ENCODE measurements around the gene MXD4. TPM values are rescaled to one million over a fixed set of nuclear protein-coding genes. Genes with fewer than 3 reads are reported as not detected.

Gene MXD4
- polyA plus RNA-seq, 4 donors, result 24.0 to 46.7 (median 32.7) TPM

DNA sequence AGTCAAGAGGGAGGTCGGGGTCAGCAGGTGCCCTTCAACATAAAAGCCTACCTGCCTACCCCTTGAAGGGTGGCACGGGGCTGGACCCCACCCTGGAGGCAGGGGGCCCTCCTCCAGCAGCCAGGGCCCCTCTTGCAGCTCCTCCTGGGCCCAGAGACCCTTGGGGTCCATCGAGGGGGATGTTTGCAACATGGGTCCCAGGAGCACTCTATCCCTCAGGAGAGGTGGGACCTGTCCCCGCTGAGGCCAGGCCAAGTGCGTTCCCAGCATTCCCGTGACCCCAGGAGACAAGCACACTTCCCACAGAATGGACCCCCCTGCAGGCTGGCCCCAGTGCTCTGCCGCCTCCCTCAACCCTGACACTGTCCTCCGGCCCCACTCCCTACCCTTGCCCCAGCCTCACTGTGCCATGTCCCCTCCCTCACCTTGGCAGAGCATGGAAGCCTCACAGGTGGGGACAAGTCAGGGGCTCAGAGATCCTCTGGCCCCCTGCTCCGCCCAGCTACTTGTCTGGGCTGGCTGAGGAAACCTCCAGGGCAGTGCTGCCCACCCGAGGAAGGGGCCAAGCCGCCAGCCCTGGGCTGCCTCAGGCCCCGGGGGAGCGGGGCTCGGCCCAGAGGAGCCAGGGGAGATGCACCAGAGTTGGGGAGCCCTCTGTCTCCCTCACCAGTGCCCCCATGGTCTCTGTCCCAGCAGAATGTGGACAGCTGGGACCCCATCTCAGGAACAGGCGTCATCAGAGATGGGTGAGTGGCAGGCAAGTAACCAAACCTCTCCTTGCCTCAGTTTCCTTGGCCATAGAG is 2.2 kb downstream of the MXD4 start:
- peaks cover 1 to 32% (median 10%) of the 10 kb centered on the region in 3 donors for H3K4me1 ChIP-seq (ENCODE audit: control insufficient read depth in 3 of 3, insufficient read depth in 2 of 3, low read depth in 1 of 3, low read length in 2 of 3)
- 77 to 81% (median 80%) methylated on average over 14 to 15 of the region's 15 CpGs for WGBS, 3 donors
- DNase-seq, result no peak

DNA sequence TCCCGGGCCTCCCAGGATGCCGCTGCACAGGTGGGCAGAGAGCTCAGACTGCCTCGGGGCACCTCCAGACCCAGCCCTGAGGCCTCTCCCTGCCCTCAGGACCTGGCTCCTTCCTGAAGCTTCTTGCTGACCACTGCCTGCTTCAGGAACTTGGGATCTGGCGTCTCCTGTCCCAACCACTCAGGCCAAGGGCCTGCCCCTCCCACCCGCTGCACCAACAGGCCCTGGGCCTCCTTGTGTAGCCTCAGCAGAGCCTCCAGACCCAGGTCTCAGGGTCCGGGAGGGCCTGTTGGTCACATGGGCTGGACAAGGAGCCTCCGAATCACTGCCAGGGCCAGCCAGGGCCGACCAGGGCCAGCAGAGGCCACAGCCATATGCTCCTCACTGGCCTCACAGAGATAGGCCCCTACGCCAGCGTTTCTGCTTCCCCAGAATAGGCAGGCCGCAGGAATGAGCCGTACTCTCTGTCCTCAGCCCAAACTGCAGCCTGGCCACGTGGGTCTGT is 2.8 kb downstream of the MXD4 start:
- Histone ChIP-seq H3K9me3 (ENCODE audit: control insufficient read depth in 2 of 2, insufficient read depth in 1 of 2, low read depth in 1 of 2, low read length in 1 of 2) (no peaks in the 10 kb centered on the region), H3K27me3 (ENCODE audit: control insufficient read depth in 3 of 3, insufficient read depth in 3 of 3, low read length in 3 of 3) (no peaks in the 10 kb centered on the region), H3K36me3 (ENCODE audit: control insufficient read depth in 3 of 3, insufficient read depth in 2 of 3, low read depth in 1 of 3, low read length in 3 of 3) (peaks cover 2 to 66% (median 3%) of the 10 kb centered on the region in 3 donors), H3K27ac (ENCODE audit: low read depth in 1 of 3, low read length in 2 of 3) (no peak overlapping the region), H3K4me3 (ENCODE audit: low read depth in 1 of 3, low read length in 3 of 3) (no peak overlapping the region), H3K4me1 (ENCODE audit: control insufficient read depth in 3 of 3, insufficient read depth in 2 of 3, low read depth in 1 of 3, low read length in 2 of 3) (peaks cover 1 to 32% (median 10%) of the 10 kb centered on the region in 3 donors)
- no peak for DNase-seq
- FAIRE-seq, result no peak
- WGBS, 3 donors, result 70 to 77% (median 71%) methylated on average over 12 to 13 of the region's 13 CpGs

More for the DNA sequence above, 2.2 kb downstream of the MXD4 start:
- Histone ChIP-seq H3K27ac (ENCODE audit: low read depth in 1 of 3, low read length in 2 of 3) (peak overlapping the region in 1 of 3 donors; percentile 17), H3K9me3 (ENCODE audit: control insufficient read depth in 2 of 2, insufficient read depth in 1 of 2, low read depth in 1 of 2, low read length in 1 of 2) (no peaks in the 10 kb centered on the region), H3K27me3 (ENCODE audit: control insufficient read depth in 3 of 3, insufficient read depth in 3 of 3, low read length in 3 of 3) (no peaks in the 10 kb centered on the region), H3K36me3 (ENCODE audit: control insufficient read depth in 3 of 3, insufficient read depth in 2 of 3, low read depth in 1 of 3, low read length in 3 of 3) (peaks cover 2 to 63% (median 3%) of the 10 kb centered on the region in 3 donors), H3K4me3 (ENCODE audit: low read depth in 1 of 3, low read length in 3 of 3) (no peak overlapping the region)
- FAIRE-seq, result no peak

GRCh38 chr4:2258091-2259035 is 3.5 kb downstream of the MXD4 start:
- no peak for FAIRE-seq
- no peak for DNase-seq
- WGBS, 3 donors, result 82 to 86% (median 85%) methylated on average over 18 of the region's 18 CpGs
- H3K4me1 ChIP-seq (ENCODE audit: control insufficient read depth in 3 of 3, insufficient read depth in 2 of 3, low read depth in 1 of 3, low read length in 2 of 3), result peaks cover 1 to 28% (median 10%) of the 10 kb centered on the region in 3 donors
- no peaks in the 10 kb centered on the region for H3K27me3 ChIP-seq (ENCODE audit: control insufficient read depth in 3 of 3, insufficient read depth in 3 of 3, low read length in 3 of 3)
- H3K9me3 ChIP-seq (ENCODE audit: control insufficient read depth in 2 of 2, insufficient read depth in 1 of 2, low read depth in 1 of 2, low read length in 1 of 2), result no peaks in the 10 kb centered on the region
- no peak overlapping the region for H3K27ac ChIP-seq (ENCODE audit: low read depth in 1 of 3, low read length in 2 of 3)
- no peak overlapping the region for H3K4me3 ChIP-seq (ENCODE audit: low read depth in 1 of 3, low read length in 3 of 3)
- peaks cover 2 to 72% (median 3%) of the 10 kb centered on the region in 3 donors for H3K36me3 ChIP-seq (ENCODE audit: control insufficient read depth in 3 of 3, insufficient read depth in 2 of 3, low read depth in 1 of 3, low read length in 3 of 3)

DNA sequence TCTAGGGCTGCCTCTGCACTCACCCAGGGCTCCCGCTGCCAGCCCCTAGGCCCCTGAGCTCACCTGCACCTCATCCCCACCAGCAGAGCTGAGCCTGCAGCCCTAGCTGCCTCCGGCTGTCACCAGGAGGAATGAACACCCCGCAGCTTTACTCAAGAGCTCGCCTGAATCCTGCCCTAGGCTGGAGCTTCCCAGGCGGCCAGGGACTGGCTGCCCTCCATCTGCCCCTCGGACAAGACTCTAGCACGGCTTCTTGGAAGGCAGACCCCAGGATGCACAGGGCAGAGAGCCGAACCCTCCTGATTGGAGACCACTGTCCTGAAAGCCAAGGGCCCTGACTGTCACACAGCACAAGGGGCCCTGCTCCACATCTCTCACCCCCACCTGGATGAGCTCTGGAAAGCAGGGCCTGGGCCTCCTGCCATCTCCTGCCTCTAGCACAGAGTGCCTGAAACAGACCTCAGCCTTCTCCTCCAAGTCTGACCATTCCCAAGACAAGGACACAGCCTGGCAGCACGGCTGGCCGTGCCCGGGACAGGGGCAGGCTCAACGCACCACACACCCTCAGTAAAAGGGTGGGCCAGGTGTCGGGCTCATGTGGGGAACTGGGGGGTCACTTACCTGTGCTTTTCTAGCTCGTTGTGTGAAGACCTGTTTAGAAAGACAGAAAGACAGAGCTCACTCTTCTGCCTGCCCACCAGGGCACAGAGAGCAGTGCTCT is 4.4 kb downstream of the MXD4 start:
- no peaks in the 10 kb centered on the region for H3K9me3 ChIP-seq (ENCODE audit: control insufficient read depth in 2 of 2, insufficient read depth in 1 of 2, low read depth in 1 of 2, low read length in 1 of 2)
- DNase-seq (no peak), FAIRE-seq (no peak)
- H3K4me3 ChIP-seq (ENCODE audit: low read depth in 1 of 3, low read length in 3 of 3), result no peak overlapping the region
- H3K27me3 ChIP-seq (ENCODE audit: control insufficient read depth in 3 of 3, insufficient read depth in 3 of 3, low read length in 3 of 3), result no peaks in the 10 kb centered on the region
- peaks cover 1 to 22% (median 10%) of the 10 kb centered on the region in 3 donors for H3K4me1 ChIP-seq (ENCODE audit: control insufficient read depth in 3 of 3, insufficient read depth in 2 of 3, low read depth in 1 of 3, low read length in 2 of 3)
- H3K27ac ChIP-seq (ENCODE audit: low read depth in 1 of 3, low read length in 2 of 3), result peak overlapping the region in 1 of 3 donors; percentile 68
- 83 to 87% (median 86%) methylated on average over 14 of the region's 14 CpGs for WGBS, 3 donors
- peaks cover 2 to 81% (median 3%) of the 10 kb centered on the region in 3 donors for H3K36me3 ChIP-seq (ENCODE audit: control insufficient read depth in 3 of 3, insufficient read depth in 2 of 3, low read depth in 1 of 3, low read length in 3 of 3)

- Histone ChIP-seq H3K4me3 (ENCODE audit: low read depth in 1 of 3, low read length in 3 of 3) (no peak overlapping the region), H3K36me3 (ENCODE audit: control insufficient read depth in 3 of 3, insufficient read depth in 2 of 3, low read depth in 1 of 3, low read length in 3 of 3) (peaks cover 2 to 88% (median 5%) of the 10 kb centered on the region in 3 donors), H3K9me3 (ENCODE audit: control insufficient read depth in 2 of 2, insufficient read depth in 1 of 2, low read depth in 1 of 2, low read length in 1 of 2) (no peaks in the 10 kb centered on the region), H3K4me1 (ENCODE audit: control insufficient read depth in 3 of 3, insufficient read depth in 2 of 3, low read depth in 1 of 3, low read length in 2 of 3) (peaks cover 1 to 22% (median 10%) of the 10 kb centered on the region in 3 donors), H3K27ac (ENCODE audit: low read depth in 1 of 3, low read length in 2 of 3) (peak overlapping the region in 1 of 3 donors; percentile 68), H3K27me3 (ENCODE audit: control insufficient read depth in 3 of 3, insufficient read depth in 3 of 3, low read length in 3 of 3) (no peaks in the 10 kb centered on the region)
- DNase-seq (no peak), FAIRE-seq (no peak)
- 71 to 83% (median 83%) methylated on average over 12 of the region's 12 CpGs for WGBS, 3 donors
Observed at GRCh38 chr4:2256781-2257191, 5.1 kb downstream of the MXD4 start.

GRCh38 chr4:2256156-2256731 is 5.7 kb downstream of the MXD4 start:
- DNase-seq (no peak), FAIRE-seq (no peak)
- Histone ChIP-seq H3K4me1 (ENCODE audit: control insufficient read depth in 3 of 3, insufficient read depth in 2 of 3, low read depth in 1 of 3, low read length in 2 of 3) (peaks cover 1 to 22% (median 10%) of the 10 kb centered on the region in 3 donors), H3K9me3 (ENCODE audit: control insufficient read depth in 2 of 2, insufficient read depth in 1 of 2, low read depth in 1 of 2, low read length in 1 of 2) (no peaks in the 10 kb centered on the region), H3K4me3 (ENCODE audit: low read depth in 1 of 3, low read length in 3 of 3) (peak overlapping the region in 1 of 3 donors; percentile 2), H3K27ac (ENCODE audit: low read depth in 1 of 3, low read length in 2 of 3) (peak overlapping the region in 1 of 3 donors; percentile 68), H3K27me3 (ENCODE audit: control insufficient read depth in 3 of 3, insufficient read depth in 3 of 3, low read length in 3 of 3) (no peaks in the 10 kb centered on the region), H3K36me3 (ENCODE audit: control insufficient read depth in 3 of 3, insufficient read depth in 2 of 3, low read depth in 1 of 3, low read length in 3 of 3) (peaks cover 2 to 93% (median 6%) of the 10 kb centered on the region in 3 donors)
- 62 to 78% (median 63%) methylated on average over 6 to 8 of the region's 8 CpGs for WGBS, 3 donors

GRCh38 chr4:2255501-2256155 is 6.3 kb downstream of the MXD4 start:
- Histone ChIP-seq H3K27ac (ENCODE audit: low read depth in 1 of 3, low read length in 2 of 3) (peak overlapping the region in 1 of 3 donors; percentile 68), H3K4me3 (ENCODE audit: low read depth in 1 of 3, low read length in 3 of 3) (peak overlapping the region in 1 of 3 donors; percentile 2), H3K36me3 (ENCODE audit: control insufficient read depth in 3 of 3, insufficient read depth in 2 of 3, low read depth in 1 of 3, low read length in 3 of 3) (peaks cover 2 to 96% (median 10%) of the 10 kb centered on the region in 3 donors), H3K4me1 (ENCODE audit: control insufficient read depth in 3 of 3, insufficient read depth in 2 of 3, low read depth in 1 of 3, low read length in 2 of 3) (peaks cover under 1 to 20% (median 10%) of the 10 kb centered on the region in 3 donors), H3K27me3 (ENCODE audit: control insufficient read depth in 3 of 3, insufficient read depth in 3 of 3, low read length in 3 of 3) (no peaks in the 10 kb centered on the region), H3K9me3 (ENCODE audit: control insufficient read depth in 2 of 2, insufficient read depth in 1 of 2, low read depth in 1 of 2, low read length in 1 of 2) (no peaks in the 10 kb centered on the region)
- FAIRE-seq, result no peak
- DNase-seq, result no peak
- 67 to 79% (median 78%) methylated on average over 17 to 18 of the region's 18 CpGs for whole genome bisulfite sequencing, 3 donors
